GM19025 (cell line): ENCODE measurements around the gene ELAVL2.

Experiments used
- ATAC-seq: cut with Tn5 transposase; IDR thresholded peaks from one replicate; pipeline ENCODE4 v1.9.1; 2021; ENCODE audit warnings: mild to moderate bottlenecking, low read depth, moderate library complexity; ENCODE audit not compliant: unreplicated experiment

The ELAVL2 gene

GRCh38 chr9:23774266-23774665 lies 51.8 kb downstream of the ELAVL2 start:
- ATAC-seq, result no peak

- ATAC-seq, result no peak
Measured at GRCh38 chr9:23772385-23772783, 53.7 kb downstream of the ELAVL2 start.

- no peak for ATAC-seq
Measured at GRCh38 chr9:23771746-23772384, 54.2 kb downstream of the ELAVL2 start.

GRCh38 chr9:23769307-23769935 lies 56.6 kb downstream of the ELAVL2 start:
- no peak for ATAC-seq

- no peak for ATAC-seq
Measured at GRCh38 chr9:23768861-23769260, 57.2 kb downstream of the ELAVL2 start.

GRCh38 chr9:23766613-23767012 lies 59.4 kb downstream of the ELAVL2 start:
- ATAC-seq, result no peak

- no peak for ATAC-seq
Measured at GRCh38 chr9:23765561-23765960, 60.5 kb downstream of the ELAVL2 start.

GRCh38 chr9:23764219-23764618 lies 61.8 kb downstream of the ELAVL2 start:
- no peak for ATAC-seq

- no peak for ATAC-seq
Measured at GRCh38 chr9:23754551-23754950, 71.5 kb downstream of the ELAVL2 start.

- ATAC-seq, result no peak
Measured at GRCh38 chr9:23752859-23753258, 73.2 kb downstream of the ELAVL2 start.

- no peak for ATAC-seq
Measured at GRCh38 chr9:23751633-23752032, 74.4 kb downstream of the ELAVL2 start.

- ATAC-seq, result no peak
Measured at GRCh38 chr9:23750808-23751207, 75.2 kb downstream of the ELAVL2 start.

GRCh38 chr9:23747088-23748075 lies 78.7 kb downstream of the ELAVL2 start:
- no peak for ATAC-seq

GRCh38 chr9:23746317-23746716 lies 79.7 kb downstream of the ELAVL2 start:
- no peak for ATAC-seq

GRCh38 chr9:23743036-23743435 lies 83.0 kb downstream of the ELAVL2 start:
- ATAC-seq, result no peak

- ATAC-seq, result no peak
Measured at GRCh38 chr9:23741351-23741750, 84.7 kb downstream of the ELAVL2 start.

- ATAC-seq, result no peak
Measured at GRCh38 chr9:23740531-23740930, 85.5 kb downstream of the ELAVL2 start.

- ATAC-seq, result no peak
Measured at GRCh38 chr9:23739753-23740152, 86.3 kb downstream of the ELAVL2 start.

- no peak for ATAC-seq
Measured at GRCh38 chr9:23736293-23736692, 89.7 kb downstream of the ELAVL2 start.

- ATAC-seq, result no peak
Measured at GRCh38 chr9:23733495-23734078, 92.5 kb downstream of the ELAVL2 start.

- ATAC-seq, result no peak
Measured at GRCh38 chr9:23731353-23731752, 94.7 kb downstream of the ELAVL2 start.
